GM21825 (cell line): ENCODE data around the gene KLHDC9.
A peak's percentile ranks its signal among the peaks of the same experiment; 100 is the strongest.

Experiments used
- ATAC-seq: cut with Tn5 transposase; IDR thresholded peaks from one replicate; pipeline ENCODE4 v1.9.1; 2021; ENCODE audit warnings: mild to moderate bottlenecking, moderate library complexity; ENCODE audit not compliant: unreplicated experiment

Gene KLHDC9

DNA sequence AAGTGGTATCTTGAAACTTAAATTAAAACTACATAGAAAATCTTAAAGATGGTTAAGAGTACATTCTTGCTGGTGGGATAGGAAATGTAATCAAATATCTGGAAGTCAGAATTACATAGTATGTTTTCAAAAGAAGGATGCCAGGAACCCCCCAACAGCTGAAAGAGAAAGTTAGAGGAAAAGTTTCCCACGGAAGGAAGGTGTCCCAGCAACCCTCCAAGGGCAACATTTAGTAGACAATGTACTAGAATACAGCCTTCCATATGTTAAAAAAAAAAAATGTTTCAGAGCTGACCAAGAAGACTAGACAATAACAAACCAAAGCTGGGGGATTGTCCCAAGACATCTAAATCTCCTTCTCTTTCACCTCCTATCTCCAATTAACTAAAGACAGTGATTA, 32.1 kb downstream of the KLHDC9 start:
- ATAC-seq: no peak

DNA sequence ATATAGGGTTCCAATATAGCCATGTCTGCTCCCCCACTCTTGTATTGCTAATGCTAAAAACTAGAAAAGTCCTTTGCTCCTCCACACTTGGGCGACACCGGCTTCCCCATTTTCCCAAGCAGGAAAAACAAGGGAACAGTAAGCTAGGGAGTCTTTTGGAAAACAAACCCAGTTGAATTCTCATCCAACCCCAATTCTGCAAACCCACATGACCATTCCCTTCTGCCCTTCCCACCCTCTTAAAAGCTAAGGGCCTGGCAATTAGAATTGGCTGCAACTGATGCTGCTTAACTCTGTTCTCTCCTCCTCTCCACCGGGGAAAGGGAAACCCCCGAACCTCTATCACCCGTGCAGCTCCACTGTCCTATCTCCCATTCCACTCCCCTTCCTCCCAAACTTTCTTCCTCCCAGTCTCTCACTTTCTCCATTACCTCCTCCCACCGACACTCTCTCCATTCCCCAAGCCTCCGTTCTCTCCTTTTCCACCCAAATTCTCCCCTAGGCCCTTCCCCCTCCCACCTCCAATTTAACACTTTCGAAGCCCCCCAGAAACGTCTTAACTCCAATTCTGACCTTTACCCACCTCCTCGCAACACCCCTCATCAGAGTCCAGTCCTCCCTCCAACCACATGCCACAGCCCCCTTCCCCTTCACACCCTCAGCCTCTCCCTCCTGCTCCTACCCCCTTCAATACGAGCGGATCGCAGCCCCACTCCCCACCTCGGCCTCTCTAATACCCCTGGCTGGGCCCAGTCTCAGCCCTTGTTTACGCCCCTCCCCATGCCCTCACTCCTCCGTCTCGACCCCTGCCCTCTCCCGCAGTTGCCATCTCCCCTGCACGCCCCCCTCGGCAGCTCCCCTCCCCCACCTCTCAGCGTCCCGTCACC, 33.6 kb downstream of the KLHDC9 start:
- ATAC-seq: no peak

DNA sequence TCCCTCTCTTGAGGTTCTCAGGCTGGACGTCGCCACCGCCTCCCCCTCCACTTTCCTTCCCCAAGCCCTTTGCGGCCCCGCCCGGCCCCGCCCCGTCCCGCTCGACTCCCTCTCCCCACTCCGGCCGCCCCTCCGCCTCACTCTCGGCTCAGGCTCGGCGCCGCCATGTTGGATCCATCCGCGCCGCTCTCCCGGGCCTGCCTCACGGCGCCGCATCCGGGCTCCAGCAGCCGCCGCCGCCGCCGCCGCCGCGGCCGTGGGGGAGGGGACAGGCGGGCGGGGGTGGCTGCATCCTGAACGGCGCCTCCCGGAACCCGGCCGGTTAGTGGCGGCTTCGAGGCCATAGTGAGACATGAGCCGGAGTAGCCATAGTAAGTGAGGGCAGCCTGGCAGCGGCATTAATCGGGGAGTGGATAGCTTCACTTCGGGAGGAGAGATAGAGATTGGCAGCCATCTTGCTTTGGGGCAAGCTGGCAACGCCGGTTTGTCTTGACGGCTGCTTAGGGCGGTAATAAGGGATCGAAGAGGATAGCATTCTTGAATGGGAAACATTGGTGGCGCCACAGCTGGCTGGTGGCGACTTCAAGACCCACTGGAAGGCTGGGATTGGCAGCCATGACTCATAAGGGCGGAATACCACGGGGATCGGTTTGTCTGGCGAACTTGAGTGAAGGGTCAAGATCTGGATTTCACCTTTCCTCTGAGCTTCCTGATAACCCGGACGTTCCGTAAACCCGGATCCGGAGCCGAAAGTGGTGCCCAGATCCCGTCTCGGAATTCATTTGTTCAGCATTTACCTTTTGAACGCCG, 34.5 kb downstream of the KLHDC9 start, which contains the start of gene DEDD:
TSS of gene DEDD (minus strand) at position 258 of the 810 bp plus-strand sequence. CDS start 8,205 bp downstream, outside the sequence.
- peak; percentile 87 for ATAC-seq

DNA sequence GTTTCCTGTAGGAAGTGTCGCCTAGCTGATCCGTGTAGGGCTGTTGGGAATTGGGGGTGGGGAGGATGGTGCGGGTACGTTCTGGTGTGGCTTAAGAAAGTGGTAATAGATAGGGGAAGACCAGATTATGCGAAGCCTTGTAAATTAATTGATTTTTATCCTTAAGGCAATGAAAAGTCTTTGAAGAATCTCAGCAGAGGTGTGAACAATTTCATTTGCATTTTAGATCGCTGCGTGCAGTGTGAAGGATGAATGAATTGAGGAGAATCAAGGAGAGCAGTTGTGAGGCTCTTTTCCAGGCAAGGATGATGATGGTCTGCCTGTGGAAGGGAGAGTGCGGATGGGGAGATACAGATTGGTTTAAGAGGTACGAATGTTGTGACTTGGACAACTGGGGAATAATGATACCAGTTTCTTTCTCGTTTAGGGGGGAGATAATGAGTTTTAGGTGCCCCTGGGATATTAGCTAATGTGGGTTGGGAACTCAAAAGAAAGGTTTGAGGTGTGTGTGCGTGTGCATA, 35.1 kb downstream of the KLHDC9 start:
- ATAC-seq: peak; percentile 14

DNA sequence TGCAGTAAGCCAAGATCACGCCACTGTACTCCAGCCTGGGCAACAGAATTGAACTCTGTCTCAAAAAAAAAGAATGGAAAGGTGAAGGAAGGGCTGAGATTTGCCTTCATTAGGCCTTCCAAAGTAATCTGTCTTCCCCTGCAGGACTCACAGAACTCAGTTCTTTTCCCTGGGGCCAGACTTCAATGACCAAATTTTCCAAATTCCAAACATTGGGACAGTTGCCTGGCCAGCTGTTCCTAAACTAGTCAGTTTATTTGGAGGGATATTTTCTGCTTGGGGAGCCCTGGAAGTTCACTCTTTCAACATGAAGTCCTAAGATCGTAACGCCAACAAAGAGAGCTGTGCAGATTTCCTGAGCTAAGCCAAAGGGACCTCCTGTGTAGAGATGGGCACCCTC, 39.7 kb downstream of the KLHDC9 start:
- ATAC-seq: no peak

DNA sequence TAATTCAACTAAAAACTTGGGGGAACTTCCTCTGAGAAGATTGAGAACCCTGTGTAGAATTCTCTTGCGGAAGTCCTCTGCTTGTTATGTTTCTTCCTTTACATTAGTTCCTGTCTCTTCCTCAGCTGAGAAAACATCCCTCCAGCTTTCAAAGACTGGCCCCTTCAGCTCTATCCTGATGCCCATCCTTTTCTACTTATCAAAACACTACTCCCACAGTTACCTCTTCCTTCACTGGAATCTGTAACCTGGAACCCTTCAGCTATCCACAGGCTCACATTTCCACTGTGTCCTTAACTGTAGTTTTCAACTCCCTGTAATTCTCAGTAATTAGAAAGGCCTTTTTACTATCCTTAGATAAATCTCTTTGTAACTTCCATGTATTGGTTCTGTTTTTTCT, 40.3 kb downstream of the KLHDC9 start:
- ATAC-seq: no peak

DNA sequence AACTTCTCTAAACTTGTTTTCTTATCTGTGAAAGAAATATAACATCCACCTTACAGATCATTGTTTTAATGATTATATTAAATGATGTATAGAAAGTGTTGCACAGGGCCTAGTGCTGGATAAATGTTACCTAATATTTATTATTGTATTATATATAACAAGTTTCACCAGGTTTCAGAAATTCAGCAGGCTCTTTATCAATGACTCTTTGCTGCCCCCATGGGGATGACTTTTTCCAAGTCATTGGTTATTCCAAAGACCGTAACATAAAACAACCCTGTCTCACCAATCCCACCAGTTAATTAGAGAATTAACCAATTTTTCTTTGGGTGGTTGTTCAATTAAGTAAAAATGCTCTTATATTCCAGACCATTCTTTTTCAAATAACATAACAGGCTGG, 41.6 kb downstream of the KLHDC9 start:
- ATAC-seq: no peak

DNA sequence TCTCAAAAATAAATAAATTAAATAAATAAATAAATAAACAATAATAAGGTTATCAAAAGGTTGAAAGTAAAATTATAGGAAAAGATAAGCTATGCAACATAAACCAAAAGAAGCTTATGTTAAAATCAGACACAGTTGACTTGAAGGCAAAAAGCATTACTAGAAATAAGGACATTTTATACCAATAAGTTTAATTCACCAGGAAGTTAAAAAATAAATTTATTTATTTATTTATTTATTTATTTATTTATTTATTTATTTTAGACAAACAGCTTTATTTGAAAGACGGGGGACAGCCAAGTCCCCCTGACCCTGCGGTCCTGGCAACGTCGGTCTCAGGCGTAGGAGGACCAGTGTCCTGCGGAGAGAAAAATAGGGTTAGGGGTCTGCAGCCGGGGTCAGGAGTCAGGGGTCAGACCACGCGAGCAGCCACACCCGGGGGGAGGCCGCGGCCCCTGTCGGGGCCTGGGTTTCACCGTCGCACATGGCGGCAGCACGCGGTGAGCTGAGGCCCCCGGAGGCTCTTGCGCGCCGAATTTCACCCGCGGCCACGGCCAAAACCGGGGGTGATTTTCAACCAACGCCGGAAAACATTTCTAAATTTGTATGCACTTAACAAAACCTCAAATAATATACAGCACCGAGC, 42.7 kb downstream of the KLHDC9 start:
- no peak for ATAC-seq

DNA sequence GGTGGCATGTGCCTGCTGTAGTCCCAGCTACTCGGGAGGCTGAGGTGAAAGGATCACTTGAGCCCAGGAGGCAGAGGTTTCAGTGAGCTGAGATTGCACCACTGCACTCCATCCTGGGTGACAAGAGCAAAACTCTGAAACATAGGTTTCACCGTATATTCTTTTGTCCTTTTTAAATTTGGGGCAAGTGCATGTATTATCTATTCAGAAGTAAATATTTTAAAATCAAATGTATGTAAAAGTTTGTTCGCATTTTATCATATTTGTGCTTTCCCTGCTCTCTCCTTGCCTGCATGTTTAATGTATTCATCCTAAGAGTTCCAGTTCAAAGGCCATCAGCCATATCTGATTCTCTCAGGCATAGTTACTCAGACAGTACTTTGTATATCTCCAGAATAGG, 47.7 kb downstream of the KLHDC9 start:
- ATAC-seq: no peak
